ENCODE measurements around the gene ID1. TPM values are rescaled to one million over a fixed set of nuclear protein-coding genes. Genes with fewer than 3 reads are reported as not detected.

ID1 gene
- polyA plus RNA-seq, 1 donor, result 245 TPM

- DNase-seq, result no peak
- H3K4me3 ChIP-seq (ENCODE audit: low read length), result no peak overlapping the region
- no peak overlapping the region for H3K27ac ChIP-seq (ENCODE audit: low read length)
- no peaks in the 10 kb centered on the region for H3K4me1 ChIP-seq (ENCODE audit: control insufficient read depth, insufficient read depth, low read length)
- no CpG with 5 or more reads among the region's 5 CpGs for WGBS (ENCODE audit: insufficient coverage, low lambda C conversion rate)
- H3K27me3 ChIP-seq (ENCODE audit: control insufficient read depth, insufficient read depth, low read length), result no peaks in the 10 kb centered on the region
- H3K9me3 ChIP-seq (ENCODE audit: control insufficient read depth, low read depth, low read length), result no peaks in the 10 kb centered on the region
- no peaks in the 10 kb centered on the region for H3K36me3 ChIP-seq (ENCODE audit: control insufficient read depth, insufficient read depth, low read length)
Measured at GRCh38 chr20:31654534-31654933, 49.4 kb downstream of the ID1 start.

Other genes with a start within 250 kb of the ID1 start
- not detected for gene DEFB118, start 236.7 kb upstream of the ID1 start, polyA plus RNA-seq
- gene DEFB119, start 214.7 kb upstream of the ID1 start, polyA plus RNA-seq, result not detected
- not detected for gene DEFB121, start 199.1 kb upstream of the ID1 start, polyA plus RNA-seq
- not detected for gene DEFB123, start 164.7 kb upstream of the ID1 start, polyA plus RNA-seq
- gene DEFB124, start 130.2 kb upstream of the ID1 start, polyA plus RNA-seq, result 0.21 TPM
- 2.8 TPM for gene REM1, start 130.0 kb upstream of the ID1 start, polyA plus RNA-seq
- gene HM13, start 90.8 kb upstream of the ID1 start, polyA plus RNA-seq, result 123 TPM
- gene COX4I2, start 32.6 kb downstream of the ID1 start, polyA plus RNA-seq, result 1.8 TPM
- gene BCL2L1, start 117.6 kb downstream of the ID1 start, polyA plus RNA-seq, result 58.5 TPM
- 21.8 TPM for gene TPX2, start 134.0 kb downstream of the ID1 start, polyA plus RNA-seq
- gene MYLK2, start 214.1 kb downstream of the ID1 start, polyA plus RNA-seq, result 0.21 TPM
- 0.96 TPM for gene FOXS1, start 240.3 kb downstream of the ID1 start, polyA plus RNA-seq